Stimulated activated CD4-positive, alpha-beta T cell treated with anti-CD3 and anti-CD28 coated beads, Interleukin-1b, Interleukin-23, amount 100 ng/mL, for 1 hour (primary cell): Measurements from ENCODE around the gene PIK3CB.
A peak's percentile ranks its signal among the peaks of the same experiment; 100 is the strongest.

ENCODE experiments used
- DNase-seq, 2 donors: peaks; one replicate each; pipeline ENCODE4 v3.0.0-alpha.2; 2020; ENCODE audit warnings: low read depth in 2 of 2

Gene PIK3CB

GRCh38 chr3:138834596-138835396 is at the start of gene PIK3CB:
Gene PIK3CB, minus strand, starts transcription at chr3:138834928. Its CDS starts 75,585 bp downstream, at chr3:138759343.
- peak; percentile 69 to 81 for DNase-seq

DNA sequence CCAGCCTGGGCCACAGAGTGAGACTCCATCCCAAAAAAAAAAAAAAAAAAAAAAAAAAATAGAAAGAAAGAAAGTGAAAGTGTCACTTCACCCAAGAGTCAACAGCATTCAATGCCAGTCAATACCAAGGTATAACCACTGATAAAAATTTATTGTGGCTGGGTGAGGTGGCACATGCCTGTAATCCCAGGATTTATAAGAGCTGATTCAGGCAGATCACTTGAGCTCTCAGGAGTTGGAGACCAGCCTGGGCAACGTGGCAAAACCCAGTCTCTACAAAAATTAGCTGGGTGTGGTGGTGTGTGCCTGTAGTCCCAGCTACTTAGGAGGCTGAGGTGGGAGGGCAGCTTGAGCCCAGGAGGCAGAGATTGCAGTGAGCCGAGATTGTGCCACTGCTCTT is 46.5 kb upstream of the PIK3CB start:
- DNase-seq: no peak

GRCh38 chr3:138879541-138880380 is 45.0 kb upstream of the PIK3CB start:
- DNase-seq: no peak

GRCh38 chr3:138877226-138877625 is 42.5 kb upstream of the PIK3CB start:
- no peak for DNase-seq

DNA sequence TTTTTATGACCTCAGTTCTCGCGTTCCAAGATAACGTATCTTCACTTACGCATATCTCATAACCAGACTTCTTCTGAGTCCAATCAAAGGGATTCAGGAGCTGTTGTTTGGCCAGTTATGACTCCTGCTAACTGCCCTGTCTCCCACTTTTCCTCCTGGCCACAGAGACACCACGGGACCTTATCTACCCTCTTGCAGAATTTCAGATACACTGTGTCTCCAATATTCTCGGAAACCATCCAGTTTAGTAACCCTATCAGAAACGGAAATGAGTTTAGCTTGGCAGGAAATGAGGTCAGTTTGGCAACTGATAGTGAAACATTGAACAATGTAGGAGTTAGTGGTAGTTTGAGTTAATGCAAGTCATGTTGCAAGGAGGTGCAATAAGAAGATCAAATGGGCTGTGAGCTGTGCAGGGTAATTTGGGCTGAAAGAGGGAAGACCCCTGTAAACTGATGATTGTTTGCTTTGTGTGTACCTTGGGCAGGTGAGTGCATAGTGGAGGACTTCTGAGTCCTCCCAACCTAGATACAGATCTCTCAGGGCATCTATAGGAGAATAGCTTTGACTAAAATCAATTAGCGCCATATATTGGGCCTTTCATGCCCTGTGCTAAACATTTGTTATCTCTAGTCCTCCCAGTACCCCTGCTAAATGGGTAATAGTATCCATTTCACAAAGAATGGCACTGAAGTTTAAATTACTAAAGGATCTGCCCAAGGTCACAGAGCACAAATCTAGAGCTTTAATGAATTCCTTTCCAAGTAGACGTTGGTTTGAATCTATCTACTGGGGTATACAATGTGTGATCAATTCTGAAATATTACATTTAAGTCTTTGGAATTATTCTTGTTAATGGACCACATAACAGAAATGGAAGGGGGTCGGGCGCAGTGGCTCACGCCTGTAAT is 41.3 kb upstream of the PIK3CB start:
- DNase-seq: no peak

DNA sequence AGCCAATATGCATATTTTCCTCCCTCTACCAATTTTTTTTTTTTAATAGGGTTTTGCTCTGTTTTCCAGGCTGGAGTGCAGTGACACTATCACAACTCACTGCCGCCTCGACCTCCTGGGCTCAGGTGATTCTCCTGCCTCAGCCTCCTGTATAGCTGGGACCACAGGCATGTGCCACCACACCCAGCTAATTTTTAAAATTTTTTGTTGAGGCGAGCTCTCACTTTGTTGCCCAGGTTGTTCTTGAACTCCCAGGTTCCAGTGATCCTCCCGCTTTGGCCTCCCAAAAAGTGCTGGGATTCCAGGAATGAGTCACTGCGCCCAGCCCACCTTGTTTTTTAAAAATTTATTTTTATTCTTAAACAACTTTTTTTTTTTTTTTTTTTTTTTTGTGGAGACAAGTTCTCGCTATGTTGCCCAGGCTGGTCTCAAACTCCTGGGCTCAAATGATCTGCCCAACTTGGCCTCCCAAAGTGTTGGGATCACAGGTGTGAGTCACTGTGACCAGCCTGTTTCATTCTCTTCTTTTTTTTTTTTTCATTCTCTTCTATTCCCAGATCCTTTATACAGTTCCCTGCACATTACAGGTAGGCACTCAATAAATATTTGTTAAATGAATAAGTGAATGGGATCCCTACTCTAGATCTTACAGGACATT is 40.5 kb upstream of the PIK3CB start:
- DNase-seq: no peak

- DNase-seq: no peak
Observed at GRCh38 chr3:138873471-138874278, 38.9 kb upstream of the PIK3CB start.

DNA sequence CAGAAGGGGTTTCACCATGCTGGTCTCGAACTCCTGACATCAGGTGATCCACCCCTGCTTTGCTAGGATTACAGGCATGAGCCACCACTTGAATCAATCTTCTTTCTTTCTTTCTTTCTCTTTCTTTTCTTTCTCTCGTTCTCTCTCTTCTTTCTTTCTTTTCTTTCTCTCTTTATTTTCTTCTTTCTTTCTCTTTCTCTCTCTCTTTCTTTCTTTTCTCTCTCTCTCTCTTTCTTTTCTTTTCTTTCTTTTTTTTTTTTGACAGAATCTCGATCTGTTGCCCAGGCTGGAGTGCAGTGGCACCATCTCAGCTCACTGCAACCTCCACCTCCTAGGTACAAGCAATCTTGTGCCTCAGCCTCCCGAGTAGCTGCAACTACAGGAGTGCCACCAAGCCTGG is 37.9 kb upstream of the PIK3CB start:
- DNase-seq: no peak

DNA sequence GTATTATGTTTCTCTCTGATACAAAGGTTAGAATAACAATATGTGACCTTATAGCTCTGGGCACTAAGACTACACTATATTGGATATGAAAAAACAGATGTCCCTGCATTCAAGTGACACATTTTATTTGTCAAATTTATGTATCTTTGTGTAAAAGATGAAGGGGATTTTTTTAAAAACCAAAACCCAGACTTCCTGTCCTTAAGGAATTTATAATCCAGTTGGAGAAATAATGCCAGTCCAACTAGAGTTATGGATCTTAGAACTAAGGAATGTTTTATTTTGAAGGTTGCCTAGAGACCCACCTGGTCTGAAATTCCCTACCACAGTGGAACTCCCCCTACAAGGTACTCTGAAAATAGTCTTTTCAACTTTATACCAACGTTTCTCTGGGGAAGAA is 33.3 kb upstream of the PIK3CB start:
- no peak for DNase-seq

GRCh38 chr3:138863776-138864113 is 29.0 kb upstream of the PIK3CB start:
- no peak for DNase-seq

GRCh38 chr3:138862924-138863775 is 28.4 kb upstream of the PIK3CB start:
- no peak for DNase-seq

GRCh38 chr3:138862531-138862923 is 27.8 kb upstream of the PIK3CB start:
- no peak for DNase-seq

DNA sequence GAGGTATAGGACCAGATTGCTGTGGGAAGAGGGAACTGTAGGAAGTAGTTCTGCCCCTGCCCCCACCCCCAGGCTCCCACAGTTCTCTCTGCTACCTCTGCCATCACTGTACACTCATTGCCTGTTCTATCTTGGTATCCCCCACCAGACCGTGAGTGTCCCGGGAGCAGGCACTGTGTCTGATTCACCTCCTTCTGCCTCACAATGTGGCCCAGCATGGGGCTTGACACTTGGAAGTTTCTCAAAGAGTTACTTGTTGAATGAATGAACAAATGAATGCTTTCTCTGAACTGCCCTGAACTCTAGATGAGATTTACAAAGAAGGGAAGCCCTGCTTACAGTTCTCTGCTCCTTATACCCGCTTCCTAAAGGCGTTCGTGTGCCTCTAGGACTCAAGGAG is 27.1 kb upstream of the PIK3CB start:
- no peak for DNase-seq

DNA sequence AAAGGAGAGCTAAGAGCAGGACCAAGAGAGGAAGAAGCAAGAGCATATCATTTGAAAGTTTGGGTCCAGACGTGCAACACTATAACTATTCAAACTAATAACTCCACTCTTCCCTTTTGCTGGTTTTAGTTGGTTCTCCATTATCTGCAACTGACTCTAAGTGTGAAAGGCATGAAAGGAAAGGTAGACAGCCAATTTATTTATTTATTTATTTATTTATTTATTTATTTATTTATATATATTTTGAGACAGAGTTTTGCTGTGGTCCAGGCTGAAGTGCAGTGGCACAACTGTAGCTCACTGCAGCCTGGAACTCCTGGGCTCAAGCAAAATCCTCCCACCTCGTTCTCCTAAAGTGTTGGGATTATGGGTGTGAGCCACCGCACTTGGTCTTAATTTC is 22.1 kb upstream of the PIK3CB start:
- no peak for DNase-seq

- DNase-seq: no peak
Observed at GRCh38 chr3:138854940-138855339, 20.2 kb upstream of the PIK3CB start.

GRCh38 chr3:138854204-138854603 is 19.5 kb upstream of the PIK3CB start:
- DNase-seq: no peak

DNA sequence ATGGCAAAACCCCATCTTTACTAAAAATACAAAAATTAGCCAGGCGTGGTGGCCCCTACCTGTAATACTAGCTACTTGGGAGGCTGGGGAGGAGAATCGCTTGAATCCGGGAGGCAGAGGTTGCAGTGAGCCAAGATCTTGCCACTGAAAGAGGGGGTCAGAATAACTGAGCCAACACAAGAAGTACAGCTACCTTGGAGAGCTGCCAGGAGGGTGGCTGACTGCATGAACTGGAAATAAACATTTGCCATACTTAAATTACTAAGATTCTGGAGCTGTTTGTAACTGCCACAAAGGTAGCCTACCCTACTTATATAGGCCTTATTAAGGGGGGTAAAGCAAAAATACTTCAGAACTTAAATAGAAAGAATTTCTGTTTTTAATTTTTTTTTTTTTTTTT is 15.4 kb upstream of the PIK3CB start:
- no peak for DNase-seq

DNA sequence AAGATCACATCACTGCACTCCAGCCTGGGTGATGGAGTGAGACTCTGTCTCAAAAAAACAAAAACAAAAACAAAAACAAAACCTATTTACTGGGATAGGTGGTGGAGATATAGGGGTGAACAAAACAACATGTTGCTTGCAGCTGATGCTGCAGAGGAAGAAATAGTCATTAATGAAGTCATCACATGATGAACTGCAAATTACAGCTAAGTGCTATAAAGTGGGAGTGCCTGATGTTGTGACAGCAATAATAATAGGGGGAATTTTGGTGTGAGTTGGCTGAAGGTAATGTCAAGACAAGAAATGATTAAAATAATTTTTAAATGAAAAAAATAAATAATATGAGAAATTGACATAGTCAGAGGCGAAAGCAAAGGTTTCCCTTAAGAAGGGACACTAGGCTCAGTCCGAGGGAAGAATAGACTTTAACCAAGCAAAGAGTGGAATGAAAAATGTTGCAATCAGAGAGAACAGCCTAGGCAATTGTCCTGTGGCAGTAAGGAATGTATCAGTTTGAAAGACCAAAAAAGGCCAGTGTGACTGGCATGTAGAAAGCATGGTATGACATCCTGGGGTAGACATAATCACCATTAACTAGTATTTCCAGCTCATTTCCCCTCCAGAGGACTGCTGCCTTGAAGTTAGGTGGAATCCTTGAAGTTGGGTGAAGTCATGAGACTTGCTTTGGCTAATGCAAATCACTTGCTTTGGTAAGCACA is 14.7 kb upstream of the PIK3CB start:
- DNase-seq: no peak

GRCh38 chr3:138848696-138849095 is 14.0 kb upstream of the PIK3CB start:
- no peak for DNase-seq
